Neural progenitor cell (in vitro differentiated cells): ENCODE results near the gene SEMA6D. TPM values are rescaled to one million over a fixed set of nuclear protein-coding genes. Genes with fewer than 3 reads are reported as not detected.
A peak's percentile ranks its signal among the peaks of the same experiment; 100 is the strongest.

Source experiments
- DNase-seq: peaks from one replicate; pipeline ENCODE4 v3.0.0-alpha.2; 2016; ENCODE audit warnings: low spot score
- H2AFZ ChIP-seq: fragments of 200-600 bp; sonication (generic); replicated peaks from 2 replicates; pipeline ENCODE4 v1.6.1; 2016; ENCODE audit warnings: antibody characterized with exemption
- H3F3A ChIP-seq: fragments of 200-600 bp; sonication (generic); 2 replicates; pipeline ENCODE4 v1.6.1; 2016; ENCODE audit warnings: antibody characterized with exemption, low read depth
- H3K27ac ChIP-seq: fragments of 200-600 bp; sonication (generic); 2 replicates; pipeline ENCODE4 v1.5.1; 2016; ENCODE audit warnings: mild to moderate bottlenecking
- H3K27me3 ChIP-seq: fragments of 200-600 bp; sonication (generic); 2 replicates; pipeline ENCODE4 v1.6.1; 2016; ENCODE audit warnings: mild to moderate bottlenecking, moderate library complexity
- H3K36me3 ChIP-seq: fragments of 200-600 bp; sonication (generic); 2 replicates; pipeline ENCODE4 v1.5.1; 2016
- H3K4me1 ChIP-seq: fragments of 200-600 bp; sonication (generic); 2 replicates; pipeline ENCODE4 v1.6.1; 2016; ENCODE audit warnings: mixed run types
- H3K4me2 ChIP-seq: fragments of 200-600 bp; sonication (generic); 2 replicates; pipeline ENCODE4 v1.6.1; 2016
- H3K4me3 ChIP-seq: fragments of 200-600 bp; sonication (generic); 2 replicates; pipeline ENCODE4 v1.5.1; 2016
- H3K79me2 ChIP-seq: fragments of 200-600 bp; sonication (generic); 2 replicates; pipeline ENCODE4 v1.6.1; 2016; ENCODE audit warnings: low read depth
- H3K9ac ChIP-seq: fragments of 200-600 bp; sonication (generic); 2 replicates; pipeline ENCODE4 v1.6.1; 2016
- H3K9me3 ChIP-seq: fragments of 200-600 bp; sonication (generic); 2 replicates; pipeline ENCODE4 v1.5.1; 2016; ENCODE audit warnings: low read depth
- H4K20me1 ChIP-seq: fragments of 200-600 bp; sonication (generic); 2 replicates; pipeline ENCODE4 v1.6.1; 2016; ENCODE audit warnings: low read depth
- H3K27ac Mint-ChIP-seq: 3 replicates; pipeline ENCODE4 v1.8.0; 2021; ENCODE audit warnings: mixed read lengths
- H3K27me3 Mint-ChIP-seq: 2 replicates; pipeline ENCODE4 v1.8.0; 2022; ENCODE audit warnings: low read depth, mild to moderate bottlenecking, inconsistent platforms, moderate library complexity, mixed read lengths; ENCODE audit not compliant: insufficient read depth
- H3K36me3 Mint-ChIP-seq: 3 replicates; pipeline ENCODE4 v1.8.0; 2021; ENCODE audit warnings: mixed read lengths
- H3K4me1 Mint-ChIP-seq: 3 replicates; pipeline ENCODE4 v1.8.0; 2021; ENCODE audit warnings: mixed read lengths
- H3K4me3 Mint-ChIP-seq: 3 replicates; pipeline ENCODE4 v1.8.0; 2021; ENCODE audit warnings: mild to moderate bottlenecking, moderate library complexity, mixed read lengths
- H3K9me3 Mint-ChIP-seq: 3 replicates; pipeline ENCODE4 v1.8.0; 2020; ENCODE audit warnings: mixed read lengths
- EZH2 ChIP-seq: fragments of 200-600 bp; sonication (generic); IDR thresholded peaks from 2 replicates; pipeline ENCODE4 v1.6.1; 2017; ENCODE audit warnings: antibody characterized with exemption, mild to moderate bottlenecking, moderate library complexity
- EZH2phosphoT487 ChIP-seq: fragments of 200-600 bp; sonication (generic); IDR thresholded peaks from 2 replicates; pipeline ENCODE4 v1.6.1; 2017; ENCODE audit warnings: antibody characterized with exemption
- total RNA-seq: library from RNA; depleted of rRNA; stranded (reverse); fragments of >200 nt; gene quantifications from 2 replicates; pipeline ENCODE4 v1.2.3, GENCODE V29; 2015; ENCODE audit warnings: low replicate concordance
- TF ChIP-seq, protein P1 (sequence below): fragments of 200-600 bp; sonication (generic); IDR thresholded peaks from 2 replicates; pipeline ENCODE4 v1.5.1; 2017; ENCODE audit warnings: antibody characterized with exemption, mild to moderate bottlenecking

SEMA6D gene
- total RNA-seq, 1 donor from 2014 or later = 23.5 TPM

DNA sequence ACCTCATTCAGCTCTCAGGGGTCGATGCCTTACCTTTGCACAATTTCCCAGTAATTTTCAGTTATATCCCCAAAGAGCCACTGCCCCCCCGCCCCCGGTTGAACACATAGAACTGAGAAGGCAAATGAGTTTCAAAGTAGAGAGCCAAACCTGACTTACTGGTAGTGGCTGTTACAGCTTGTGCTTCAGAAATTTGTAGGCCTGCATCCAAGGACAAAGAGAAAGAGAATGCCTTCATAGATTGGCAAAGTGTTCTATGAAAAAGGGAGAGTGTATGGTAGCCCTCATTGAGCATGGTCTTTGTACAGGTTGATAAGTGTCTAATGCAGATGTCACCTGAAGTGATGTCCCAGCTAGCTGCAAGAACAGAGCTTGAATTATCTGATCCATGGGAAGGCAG is 13.9 kb downstream of the SEMA6D start:
- H3K4me3 Mint-ChIP-seq = no peak overlapping the region
- Histone ChIP-seq H2AFZ (no peak overlapping the region), H3F3A (peaks cover 11% of the 10 kb centered on the region), H3K9me3 (no peaks in the 10 kb centered on the region), H3K36me3 (no peaks in the 10 kb centered on the region), H3K4me2 (no peak overlapping the region), H3K27me3 (no peaks in the 10 kb centered on the region), H3K79me2 (peaks cover 11% of the 10 kb centered on the region), H3K4me3 (no peak overlapping the region), H3K27ac (no peak overlapping the region), H3K4me1 (peaks cover 12% of the 10 kb centered on the region), H4K20me1 (no peaks in the 10 kb centered on the region), H3K9ac (no peak overlapping the region)
- no peak for DNase-seq
- TF ChIP-seq, protein P1, sequence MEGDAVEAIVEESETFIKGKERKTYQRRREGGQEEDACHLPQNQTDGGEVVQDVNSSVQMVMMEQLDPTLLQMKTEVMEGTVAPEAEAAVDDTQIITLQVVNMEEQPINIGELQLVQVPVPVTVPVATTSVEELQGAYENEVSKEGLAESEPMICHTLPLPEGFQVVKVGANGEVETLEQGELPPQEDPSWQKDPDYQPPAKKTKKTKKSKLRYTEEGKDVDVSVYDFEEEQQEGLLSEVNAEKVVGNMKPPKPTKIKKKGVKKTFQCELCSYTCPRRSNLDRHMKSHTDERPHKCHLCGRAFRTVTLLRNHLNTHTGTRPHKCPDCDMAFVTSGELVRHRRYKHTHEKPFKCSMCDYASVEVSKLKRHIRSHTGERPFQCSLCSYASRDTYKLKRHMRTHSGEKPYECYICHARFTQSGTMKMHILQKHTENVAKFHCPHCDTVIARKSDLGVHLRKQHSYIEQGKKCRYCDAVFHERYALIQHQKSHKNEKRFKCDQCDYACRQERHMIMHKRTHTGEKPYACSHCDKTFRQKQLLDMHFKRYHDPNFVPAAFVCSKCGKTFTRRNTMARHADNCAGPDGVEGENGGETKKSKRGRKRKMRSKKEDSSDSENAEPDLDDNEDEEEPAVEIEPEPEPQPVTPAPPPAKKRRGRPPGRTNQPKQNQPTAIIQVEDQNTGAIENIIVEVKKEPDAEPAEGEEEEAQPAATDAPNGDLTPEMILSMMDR = no peak
- TF ChIP-seq EZH2phosphoT487 (no peak), EZH2 (no peak)
- no peaks in the 10 kb centered on the region for H3K9me3 Mint-ChIP-seq
- peaks cover 15% of the 10 kb centered on the region for H3K4me1 Mint-ChIP-seq
- H3K27me3 Mint-ChIP-seq = peaks cover 2% of the 10 kb centered on the region
- H3K27ac Mint-ChIP-seq = no peak overlapping the region
- H3K36me3 Mint-ChIP-seq = peaks cover 12% of the 10 kb centered on the region

DNA sequence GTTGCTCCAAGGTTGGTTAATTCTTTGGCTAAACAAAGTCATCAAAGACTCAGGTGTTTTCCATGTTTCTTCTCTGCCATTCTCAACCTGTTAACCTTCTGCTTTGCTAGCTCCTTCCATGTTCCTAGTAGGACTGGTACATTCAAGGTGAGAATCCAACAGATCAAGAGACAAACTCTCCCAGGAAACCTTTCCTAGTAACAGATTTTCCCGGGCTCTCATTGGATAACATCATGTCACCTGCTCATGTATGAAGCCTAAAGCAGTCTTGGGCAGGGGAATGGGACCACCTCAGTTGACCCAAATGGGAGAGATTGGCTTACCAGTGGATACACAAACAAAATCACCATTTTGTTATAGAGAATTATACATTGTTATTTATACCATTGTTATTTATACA is 14.9 kb downstream of the SEMA6D start:
- no peaks in the 10 kb centered on the region for H3K9me3 Mint-ChIP-seq
- no peaks in the 10 kb centered on the region for H3K27me3 ChIP-seq
- no peak overlapping the region for H3K27ac ChIP-seq
- H4K20me1 ChIP-seq = no peaks in the 10 kb centered on the region
- H2AFZ ChIP-seq = no peak overlapping the region
- no peak overlapping the region for H3K9ac ChIP-seq
- H3K4me1 ChIP-seq = peaks cover 23% of the 10 kb centered on the region
- H3F3A ChIP-seq = peaks cover 11% of the 10 kb centered on the region
- peaks cover 17% of the 10 kb centered on the region for H3K4me1 Mint-ChIP-seq
- H3K36me3 Mint-ChIP-seq = peaks cover 12% of the 10 kb centered on the region
- H3K9me3 ChIP-seq = no peaks in the 10 kb centered on the region
- H3K27ac Mint-ChIP-seq = no peak overlapping the region
- H3K4me2 ChIP-seq = no peak overlapping the region
- H3K4me3 ChIP-seq = no peak overlapping the region
- DNase-seq = no peak
- H3K79me2 ChIP-seq = peaks cover 9% of the 10 kb centered on the region
- H3K4me3 Mint-ChIP-seq = no peak overlapping the region
- H3K36me3 ChIP-seq = no peaks in the 10 kb centered on the region
- TF ChIP-seq EZH2 = no peak
- no peak for TF ChIP-seq EZH2phosphoT487
- peaks cover 2% of the 10 kb centered on the region for H3K27me3 Mint-ChIP-seq

DNA sequence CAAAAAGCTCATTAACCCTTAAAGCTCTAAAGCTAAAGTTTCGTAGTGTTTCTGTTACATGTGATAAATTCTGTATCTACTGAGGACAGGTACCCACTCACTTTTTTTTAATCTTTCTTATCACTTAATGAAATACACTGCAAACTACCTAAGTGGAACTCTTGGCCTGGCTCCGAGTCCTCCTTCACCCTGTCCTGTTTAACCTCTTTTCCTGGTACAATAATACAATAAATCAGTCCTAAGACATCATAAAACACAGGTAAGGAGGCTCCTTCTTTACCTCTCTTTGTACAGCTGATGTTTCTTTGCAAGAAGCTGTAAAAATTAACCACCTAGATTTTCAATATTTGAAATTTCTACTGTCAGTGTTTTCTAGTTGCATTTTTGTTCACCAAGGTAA is 15.8 kb downstream of the SEMA6D start:
- H3K27ac Mint-ChIP-seq = no peak overlapping the region
- H2AFZ ChIP-seq = no peak overlapping the region
- H3K4me3 ChIP-seq = no peak overlapping the region
- H3F3A ChIP-seq = peaks cover 11% of the 10 kb centered on the region
- H3K4me1 Mint-ChIP-seq = peaks cover 12% of the 10 kb centered on the region
- no peak overlapping the region for H3K4me3 Mint-ChIP-seq
- no peak for DNase-seq
- no peak overlapping the region for H3K27ac ChIP-seq
- TF ChIP-seq EZH2 = no peak
- TF ChIP-seq EZH2phosphoT487 = no peak
- TF ChIP-seq, protein P1 = no peak
- H3K9me3 ChIP-seq = no peaks in the 10 kb centered on the region
- no peaks in the 10 kb centered on the region for H3K9me3 Mint-ChIP-seq
- peaks cover 11% of the 10 kb centered on the region for H3K79me2 ChIP-seq
- H3K4me2 ChIP-seq = no peak overlapping the region
- no peaks in the 10 kb centered on the region for H4K20me1 ChIP-seq
- H3K36me3 ChIP-seq = no peaks in the 10 kb centered on the region
- peaks cover 26% of the 10 kb centered on the region for H3K4me1 ChIP-seq
- H3K36me3 Mint-ChIP-seq = peaks cover 10% of the 10 kb centered on the region
- H3K27me3 ChIP-seq = no peaks in the 10 kb centered on the region
- H3K9ac ChIP-seq = no peak overlapping the region
- peaks cover 2% of the 10 kb centered on the region for H3K27me3 Mint-ChIP-seq

DNA sequence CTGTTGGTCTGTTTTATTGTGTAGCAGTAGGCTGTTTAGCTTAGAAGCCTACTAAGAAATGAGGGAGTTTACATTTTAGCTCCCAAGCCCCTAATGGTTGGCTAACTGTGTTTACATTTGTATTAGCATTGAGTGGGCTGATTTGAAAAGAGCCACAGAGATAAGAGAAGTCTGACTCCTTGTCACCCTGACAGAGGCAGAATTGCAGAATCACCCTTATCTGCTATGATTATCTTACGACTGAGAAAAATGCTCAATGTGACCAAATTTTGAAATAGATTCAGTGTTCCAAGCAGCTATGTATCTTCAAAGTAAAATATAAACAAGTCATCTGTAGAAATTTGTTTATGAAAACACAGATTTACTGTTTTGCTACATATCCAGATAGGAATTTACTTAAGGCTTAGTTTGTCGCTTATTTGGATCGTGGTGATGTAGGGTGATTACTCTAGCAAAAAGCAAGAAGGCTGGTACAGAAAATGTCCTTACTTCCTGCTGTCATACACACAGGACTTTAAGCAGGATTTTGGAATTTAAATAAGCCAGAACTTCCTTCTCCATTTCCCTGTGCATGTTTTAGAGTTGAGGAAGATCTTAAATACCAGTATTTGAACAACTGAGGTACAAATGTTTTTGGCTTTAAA is 19.0 kb downstream of the SEMA6D start:
- Mint-ChIP-seq H3K9me3 (no peaks in the 10 kb centered on the region), H3K4me3 (no peak overlapping the region), H3K4me1 (peaks cover 18% of the 10 kb centered on the region), H3K36me3 (peaks cover 13% of the 10 kb centered on the region), H3K27me3 (no peaks in the 10 kb centered on the region), H3K27ac (no peak overlapping the region)
- H3K79me2 ChIP-seq = peaks cover 12% of the 10 kb centered on the region
- TF ChIP-seq, protein P1 = no peak
- TF ChIP-seq EZH2 (no peak), EZH2phosphoT487 (no peak)
- no peaks in the 10 kb centered on the region for H3K36me3 ChIP-seq
- no peaks in the 10 kb centered on the region for H3K9me3 ChIP-seq
- H2AFZ ChIP-seq = no peak overlapping the region
- peak overlapping the region; percentile 40 for H3K27ac ChIP-seq
- H3K4me1 ChIP-seq = peaks cover 26% of the 10 kb centered on the region
- no peak overlapping the region for H3K9ac ChIP-seq
- peak overlapping the region; percentile 28 for H3K4me2 ChIP-seq
- no peak overlapping the region for H3K4me3 ChIP-seq
- H4K20me1 ChIP-seq = peaks cover 1% of the 10 kb centered on the region
- H3K27me3 ChIP-seq = no peaks in the 10 kb centered on the region
- peaks cover 19% of the 10 kb centered on the region for H3F3A ChIP-seq
- DNase-seq = no peak
